OCI-LY3 (cell line): Measurements from ENCODE around the gene ACOXL.

Source experiments
- H2AFZ ChIP-seq: fragments of 200-600, 300-600 bp; shearing (Covaris generic); 2 replicates; pipeline ENCODE4 v1.6.0; 2014; ENCODE audit warnings: antibody characterized with exemption, low read depth, low read length
- H3K27ac ChIP-seq: fragments of 200-600, 300-600 bp; sonication (generic); 2 replicates; pipeline ENCODE4 v1.5.1; 2014; ENCODE audit warnings: mild to moderate bottlenecking, low read length, moderate library complexity, mixed read lengths
- H3K27me3 ChIP-seq: fragments of 200-600, 300-600 bp; sonication (generic); 2 replicates; pipeline ENCODE4 v1.6.1; 2014; ENCODE audit warnings: low read depth, low read length, mixed read lengths
- H3K36me3 ChIP-seq: fragments of 200-600, 300-600 bp; sonication (generic); replicated peaks from 2 replicates; pipeline ENCODE3; 2014; ENCODE audit warnings: low read depth, low read length, mixed read lengths
- H3K4me1 ChIP-seq: fragments of 300-600, 200-600 bp; sonication (generic); 2 replicates; pipeline ENCODE4 v1.6.1; 2014; ENCODE audit warnings: low read length, mixed read lengths
- H3K4me2 ChIP-seq: fragments of 200-600, 300-600 bp; sonication (generic); 2 replicates; pipeline ENCODE4 v1.6.1; 2014; ENCODE audit warnings: low read length, mixed read lengths
- H3K4me3 ChIP-seq: fragments of 300-600, 200-600 bp; sonication (generic); 2 replicates; pipeline ENCODE4 v1.5.1; 2014; ENCODE audit warnings: antibody characterized with exemption, mild to moderate bottlenecking, low read length, moderate library complexity
- H3K79me2 ChIP-seq: fragments of 300-600, 200-600 bp; shearing (Covaris generic); 2 replicates; pipeline ENCODE4 v1.6.1; 2014; ENCODE audit warnings: mild to moderate bottlenecking, low read length, mixed read lengths
- H3K9ac ChIP-seq: fragments of 300-600, 200-600 bp; shearing (Covaris generic); 2 replicates; pipeline ENCODE4 v1.6.0; 2014; ENCODE audit warnings: mild to moderate bottlenecking, low read length, moderate library complexity
- H3K9me3 ChIP-seq: fragments of 200-600, 300-600 bp; shearing (Covaris generic); 2 replicates; pipeline ENCODE4 v1.6.1; 2014; ENCODE audit warnings: low read length, mixed read lengths; ENCODE audit not compliant: insufficient read depth
- H4K20me1 ChIP-seq: fragments of 200-600, 300-600 bp; sonication (generic); 2 replicates; pipeline ENCODE4 v1.6.1; 2016; ENCODE audit warnings: low read length, mixed read lengths; ENCODE audit not compliant: insufficient read depth
- EZH2phosphoT487 ChIP-seq: fragments of 200-600 bp; shearing (Covaris generic); IDR thresholded peaks from 2 replicates; pipeline ENCODE4 v1.6.1; 2018; ENCODE audit warnings: antibody characterized with exemption, mixed run types, low read depth
- TF ChIP-seq, protein P1 (sequence below): fragments of 200-600, 300-600 bp; sonication (generic); IDR thresholded peaks from 2 replicates; pipeline ENCODE4 v1.5.1; 2014; ENCODE audit warnings: antibody characterized with exemption, low read length, low read depth

The ACOXL gene

DNA sequence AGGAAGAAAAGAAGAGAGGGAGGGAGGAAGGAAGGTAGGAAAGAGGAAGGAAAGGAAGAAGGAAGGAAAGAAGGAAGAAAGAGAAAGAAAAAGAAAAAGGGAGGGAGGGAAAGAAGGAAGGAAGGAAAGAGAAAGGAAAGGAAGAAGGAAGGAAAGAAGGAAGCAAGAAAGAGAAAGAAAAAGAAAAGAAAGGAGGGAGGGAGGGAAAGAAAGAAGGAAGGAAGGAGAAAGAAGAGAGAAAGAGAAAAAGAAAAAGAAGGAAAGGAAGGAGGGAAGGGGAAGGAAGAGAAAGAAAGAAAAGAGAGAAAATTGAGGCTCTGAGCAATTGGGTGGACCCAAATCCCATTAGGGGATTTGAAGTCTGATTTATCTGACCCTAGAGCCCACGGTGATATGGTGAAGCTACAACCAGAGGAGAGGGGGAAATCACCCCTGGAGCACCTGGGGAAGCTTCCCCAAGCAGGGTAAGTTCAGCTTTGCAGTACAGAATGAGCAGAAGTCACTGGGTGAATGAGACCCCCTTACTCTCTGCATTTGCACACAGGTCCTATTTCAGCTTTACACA is 210.8 kb downstream of the ACOXL start:
- no peak overlapping the region for H3K4me3 ChIP-seq
- no peaks in the 10 kb centered on the region for H3K9me3 ChIP-seq
- H3K9ac ChIP-seq = no peak overlapping the region
- no peak overlapping the region for H3K27ac ChIP-seq
- H4K20me1 ChIP-seq = no peaks in the 10 kb centered on the region
- no peaks in the 10 kb centered on the region for H3K79me2 ChIP-seq
- H3K4me2 ChIP-seq = no peak overlapping the region
- peaks cover 22% of the 10 kb centered on the region; the same call in 1 of the 2 replicates for H3K27me3 ChIP-seq
- H2AFZ ChIP-seq = no peak overlapping the region
- TF ChIP-seq, protein P1, sequence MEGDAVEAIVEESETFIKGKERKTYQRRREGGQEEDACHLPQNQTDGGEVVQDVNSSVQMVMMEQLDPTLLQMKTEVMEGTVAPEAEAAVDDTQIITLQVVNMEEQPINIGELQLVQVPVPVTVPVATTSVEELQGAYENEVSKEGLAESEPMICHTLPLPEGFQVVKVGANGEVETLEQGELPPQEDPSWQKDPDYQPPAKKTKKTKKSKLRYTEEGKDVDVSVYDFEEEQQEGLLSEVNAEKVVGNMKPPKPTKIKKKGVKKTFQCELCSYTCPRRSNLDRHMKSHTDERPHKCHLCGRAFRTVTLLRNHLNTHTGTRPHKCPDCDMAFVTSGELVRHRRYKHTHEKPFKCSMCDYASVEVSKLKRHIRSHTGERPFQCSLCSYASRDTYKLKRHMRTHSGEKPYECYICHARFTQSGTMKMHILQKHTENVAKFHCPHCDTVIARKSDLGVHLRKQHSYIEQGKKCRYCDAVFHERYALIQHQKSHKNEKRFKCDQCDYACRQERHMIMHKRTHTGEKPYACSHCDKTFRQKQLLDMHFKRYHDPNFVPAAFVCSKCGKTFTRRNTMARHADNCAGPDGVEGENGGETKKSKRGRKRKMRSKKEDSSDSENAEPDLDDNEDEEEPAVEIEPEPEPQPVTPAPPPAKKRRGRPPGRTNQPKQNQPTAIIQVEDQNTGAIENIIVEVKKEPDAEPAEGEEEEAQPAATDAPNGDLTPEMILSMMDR = no peak
- no peak for TF ChIP-seq EZH2phosphoT487
- no peaks in the 10 kb centered on the region for H3K36me3 ChIP-seq
- no peaks in the 10 kb centered on the region for H3K4me1 ChIP-seq

DNA sequence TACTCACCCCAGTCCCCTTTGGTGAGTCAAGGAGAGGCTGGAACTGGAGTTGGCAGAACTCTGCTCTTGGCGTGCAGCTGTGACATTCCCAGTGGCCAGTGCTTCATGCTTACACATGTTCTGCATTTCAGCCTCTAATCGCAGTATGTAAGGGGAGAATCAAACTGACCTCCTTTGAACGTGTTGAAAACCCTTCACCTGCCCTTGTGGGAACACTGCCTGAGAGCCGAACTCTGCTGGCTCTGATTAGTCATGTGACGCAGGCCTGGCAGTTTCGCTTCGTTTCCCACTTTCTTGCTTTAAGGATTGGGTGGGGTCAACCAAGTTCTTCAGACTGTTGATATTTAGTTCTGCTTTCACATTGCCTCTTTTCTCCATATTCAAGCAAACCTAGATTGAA is 214.5 kb downstream of the ACOXL start:
- H3K36me3 ChIP-seq = no peaks in the 10 kb centered on the region
- H3K4me1 ChIP-seq = no peaks in the 10 kb centered on the region
- no peak overlapping the region for H3K4me3 ChIP-seq
- no peak overlapping the region for H3K27ac ChIP-seq
- H3K27me3 ChIP-seq = peaks cover 22% of the 10 kb centered on the region
- H3K79me2 ChIP-seq = no peaks in the 10 kb centered on the region
- H3K9me3 ChIP-seq = no peaks in the 10 kb centered on the region
- no peak overlapping the region for H3K9ac ChIP-seq
- TF ChIP-seq EZH2phosphoT487 = no peak
- TF ChIP-seq, protein P1 = no peak
- H2AFZ ChIP-seq = no peak overlapping the region
- no peak overlapping the region for H3K4me2 ChIP-seq
- no peaks in the 10 kb centered on the region for H4K20me1 ChIP-seq

DNA sequence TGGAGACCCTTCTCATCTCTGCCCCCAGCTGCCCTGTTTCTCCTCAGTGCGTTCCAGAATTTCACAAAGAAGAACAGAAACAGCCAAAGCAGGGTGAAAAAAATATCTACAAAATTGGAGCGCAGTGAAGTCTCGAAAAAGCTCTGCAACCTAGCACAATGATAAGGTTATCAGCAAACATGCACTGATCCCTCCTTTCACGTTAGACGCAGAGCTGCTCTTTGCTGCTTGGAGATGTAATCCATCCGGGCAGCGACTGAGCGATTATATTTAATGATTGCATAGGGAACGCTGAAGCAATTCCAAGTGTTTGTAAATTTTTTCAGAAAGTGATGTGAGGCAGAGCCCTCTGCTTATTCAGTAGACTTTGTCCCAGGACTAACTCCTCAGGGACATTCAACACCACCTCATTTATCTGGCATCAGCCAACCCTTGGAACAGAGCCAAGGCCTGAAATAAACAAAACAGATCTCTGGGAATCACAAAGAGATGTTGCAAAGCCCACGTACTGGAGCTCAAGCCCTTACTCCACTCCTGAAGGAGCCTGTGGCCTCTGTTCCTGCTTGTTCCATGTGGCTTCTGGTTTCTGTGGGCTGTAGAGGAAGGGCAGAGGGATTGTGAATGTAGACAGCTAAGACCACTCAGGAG is 215.8 kb downstream of the ACOXL start:
- no peak overlapping the region for H3K9ac ChIP-seq
- no peaks in the 10 kb centered on the region for H3K4me1 ChIP-seq
- no peaks in the 10 kb centered on the region for H3K79me2 ChIP-seq
- H3K27ac ChIP-seq = no peak overlapping the region
- TF ChIP-seq EZH2phosphoT487 = no peak
- TF ChIP-seq, protein P1 = no peak
- H3K27me3 ChIP-seq = peaks cover 22% of the 10 kb centered on the region
- H3K4me2 ChIP-seq = no peak overlapping the region
- H3K4me3 ChIP-seq = no peak overlapping the region
- H4K20me1 ChIP-seq = no peaks in the 10 kb centered on the region
- H3K36me3 ChIP-seq = no peaks in the 10 kb centered on the region
- no peak overlapping the region for H2AFZ ChIP-seq
- H3K9me3 ChIP-seq = no peaks in the 10 kb centered on the region

DNA sequence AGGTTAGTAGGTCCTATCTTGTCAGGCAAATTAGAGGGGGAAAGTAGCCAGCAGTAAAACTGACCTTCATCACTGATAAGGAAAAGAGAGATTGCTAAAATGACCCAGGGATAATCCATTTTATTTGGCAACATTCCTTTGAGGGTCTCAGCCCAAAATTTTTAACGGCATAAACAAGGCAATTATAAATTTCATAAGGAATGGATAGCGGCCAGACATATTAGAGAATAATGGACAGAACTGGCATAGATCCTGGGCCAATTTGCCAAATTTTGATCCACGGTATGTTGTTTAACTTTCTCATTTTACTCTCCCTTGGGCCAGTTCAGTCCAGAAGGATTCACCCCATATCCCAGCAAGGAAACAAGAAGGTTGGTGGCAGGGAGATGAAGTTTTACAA is 217.9 kb downstream of the ACOXL start:
- Histone ChIP-seq H3K4me2 (no peak overlapping the region), H3K79me2 (no peaks in the 10 kb centered on the region), H3K36me3 (no peaks in the 10 kb centered on the region), H3K4me3 (no peak overlapping the region), H2AFZ (no peak overlapping the region), H3K4me1 (no peaks in the 10 kb centered on the region), H3K9me3 (no peaks in the 10 kb centered on the region), H3K27ac (no peak overlapping the region), H3K27me3 (peaks cover 36% of the 10 kb centered on the region), H3K9ac (no peak overlapping the region), H4K20me1 (no peaks in the 10 kb centered on the region)
- TF ChIP-seq, protein P1 = no peak
- no peak for TF ChIP-seq EZH2phosphoT487
